AML-193 (cell line): ENCODE results near the gene MAGEB2.
"Not testable (repeated sequence)": the region's sequence is repeated elsewhere in the genome, so short reads cannot be mapped to it uniquely, and the experiment has no call there.

Experiments used
- DNase-seq, 2 experiments: peaks; one replicate each; lab custom pipeline; 2025; lab: John Stamatoyannopoulos, UW

MAGEB2 gene, protein sequence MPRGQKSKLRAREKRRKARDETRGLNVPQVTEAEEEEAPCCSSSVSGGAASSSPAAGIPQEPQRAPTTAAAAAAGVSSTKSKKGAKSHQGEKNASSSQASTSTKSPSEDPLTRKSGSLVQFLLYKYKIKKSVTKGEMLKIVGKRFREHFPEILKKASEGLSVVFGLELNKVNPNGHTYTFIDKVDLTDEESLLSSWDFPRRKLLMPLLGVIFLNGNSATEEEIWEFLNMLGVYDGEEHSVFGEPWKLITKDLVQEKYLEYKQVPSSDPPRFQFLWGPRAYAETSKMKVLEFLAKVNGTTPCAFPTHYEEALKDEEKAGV

DNA sequence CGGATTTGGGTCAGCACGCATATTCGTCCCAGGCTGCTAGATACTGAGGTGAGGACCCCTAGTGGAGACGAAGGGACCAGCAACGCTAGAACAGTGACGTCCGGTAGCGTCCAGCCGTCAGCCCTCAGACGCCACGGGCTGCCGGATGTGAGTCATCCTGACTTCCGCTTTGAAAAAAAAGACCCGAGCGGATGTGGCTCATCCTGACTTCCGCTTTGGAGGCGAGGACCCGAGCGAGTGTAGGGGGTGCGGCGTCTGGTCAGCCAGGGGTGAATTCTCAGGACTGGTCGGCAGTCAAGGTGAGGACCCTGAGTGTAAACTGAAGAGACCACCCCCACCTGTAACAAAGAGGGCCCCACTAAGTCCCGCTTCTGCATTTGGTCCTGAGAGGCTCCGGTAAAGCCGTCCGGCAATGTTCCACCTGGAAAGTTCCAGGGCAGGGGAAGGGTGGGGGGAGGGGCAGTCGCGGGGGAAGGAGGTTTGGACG is at the start of gene MAGEB2:
Gene MAGEB2 (plus strand): TSS at position 207 of the 487 bp plus-strand sequence. CDS start 3,018 bp downstream, outside the sequence.
- no peak for DNase-seq

DNA sequence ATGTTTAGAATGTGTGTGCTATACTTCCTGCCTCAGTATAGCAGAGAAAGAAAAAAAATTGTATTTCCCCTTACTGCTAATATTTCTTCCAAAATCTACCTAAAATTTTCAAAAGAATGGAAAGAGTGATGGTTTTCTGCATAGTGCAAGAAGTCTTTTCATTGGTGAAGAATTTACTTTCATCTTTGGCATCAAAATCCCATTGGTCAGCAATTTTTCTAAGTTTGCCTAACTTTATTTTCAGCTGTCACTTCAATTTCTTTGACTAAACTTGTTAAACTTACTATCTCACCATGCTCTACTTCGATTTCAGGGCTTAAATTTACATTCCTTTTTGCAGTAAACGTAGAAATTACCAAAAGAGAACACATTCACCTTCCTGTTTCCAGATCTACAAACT is 44.5 kb upstream of the MAGEB2 start:
- no peak for DNase-seq

DNA sequence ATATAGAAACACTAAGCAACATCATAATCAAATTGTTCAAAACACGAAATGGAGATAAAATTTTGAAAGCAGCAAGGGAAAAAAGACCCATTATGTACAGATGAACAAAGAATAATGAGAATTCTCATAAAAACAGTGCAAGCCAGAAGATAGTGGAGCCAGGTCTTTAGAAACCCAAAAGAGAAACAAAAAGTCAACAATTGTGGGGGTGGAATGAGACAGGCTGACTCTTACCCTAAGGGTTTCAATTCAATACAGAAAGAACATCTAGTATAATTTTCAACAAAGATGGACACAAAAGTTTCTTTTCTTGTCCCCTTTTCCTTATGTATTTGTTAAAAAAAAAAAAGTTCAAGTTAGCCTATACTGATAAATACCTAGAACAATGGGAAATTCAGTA is 34.0 kb upstream of the MAGEB2 start:
- DNase-seq, result no peak

DNA sequence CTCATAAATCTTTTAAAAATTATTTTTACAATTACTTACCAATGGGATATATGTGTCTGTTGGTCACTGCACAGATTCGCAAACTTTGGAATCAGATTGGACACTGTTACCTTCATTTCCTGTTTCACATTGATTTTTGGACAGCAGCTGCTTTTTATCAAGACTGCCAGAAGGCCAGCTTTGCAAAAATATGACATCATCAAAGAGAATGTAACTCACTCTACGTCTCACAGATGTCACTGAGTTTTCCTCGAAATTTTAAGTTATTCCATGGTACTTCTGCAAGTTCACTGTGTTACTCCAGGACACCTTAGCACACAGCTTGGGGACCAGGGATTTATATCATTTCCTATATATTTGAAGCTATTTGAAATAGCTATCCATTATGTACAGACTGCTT is 31.8 kb upstream of the MAGEB2 start:
- DNase-seq, result no peak

DNA sequence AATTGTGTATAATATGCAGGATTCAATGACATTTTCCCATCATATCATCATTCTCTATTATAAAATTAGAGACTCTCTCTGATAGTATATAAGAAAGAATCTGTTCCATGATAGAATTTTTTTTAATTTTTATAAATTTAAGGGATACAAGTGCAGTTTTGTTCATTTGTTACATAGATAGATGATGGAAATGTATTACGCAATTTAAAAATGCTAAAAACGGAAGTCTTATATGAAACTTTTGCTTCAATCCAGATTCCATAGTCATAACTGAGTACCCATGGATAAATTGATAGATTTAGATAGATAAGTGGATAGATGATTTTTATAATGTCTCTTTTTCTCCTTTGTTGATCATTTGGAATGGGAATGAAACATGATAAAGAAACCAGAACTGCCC is 24.9 kb upstream of the MAGEB2 start:
- no peak for DNase-seq

DNA sequence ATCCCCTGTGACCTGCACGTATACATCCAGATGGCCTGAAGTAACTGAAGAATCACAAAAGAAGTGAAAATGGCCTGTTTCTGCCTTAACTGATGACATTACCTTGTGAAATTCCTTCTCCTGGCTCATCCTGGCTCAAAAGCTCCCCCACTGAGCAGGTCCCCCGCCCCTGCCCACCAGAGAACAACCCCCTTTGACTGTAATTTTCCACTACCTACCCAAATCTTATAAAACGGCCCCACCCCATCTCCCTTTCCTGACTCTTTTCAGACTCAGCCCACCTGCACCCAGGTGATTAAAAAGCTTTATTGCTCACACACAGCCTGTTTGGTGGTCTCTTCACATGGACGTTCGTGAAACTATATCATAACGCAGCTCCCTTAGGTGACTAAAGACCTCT is 21.5 kb upstream of the MAGEB2 start:
- not testable (repeated sequence) for DNase-seq

DNA sequence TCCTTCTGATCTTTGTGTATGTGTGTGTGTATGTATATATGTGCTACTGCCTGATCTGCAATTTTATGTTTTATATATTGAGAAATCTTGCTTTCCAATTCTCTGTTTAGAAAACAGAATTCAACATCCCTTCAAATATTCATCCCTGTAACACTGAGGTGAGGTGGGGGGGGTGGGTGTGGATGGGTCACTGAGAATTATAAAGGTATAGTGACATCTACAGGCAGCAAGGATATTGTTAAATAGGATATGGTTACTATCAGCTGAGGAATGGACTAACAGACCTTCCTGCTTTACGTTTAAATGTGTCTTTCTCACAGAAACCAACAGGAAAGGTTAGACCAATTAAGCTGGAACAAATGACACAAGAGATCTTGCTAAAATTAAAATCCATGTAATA is 19.0 kb upstream of the MAGEB2 start:
- no peak for DNase-seq

DNA sequence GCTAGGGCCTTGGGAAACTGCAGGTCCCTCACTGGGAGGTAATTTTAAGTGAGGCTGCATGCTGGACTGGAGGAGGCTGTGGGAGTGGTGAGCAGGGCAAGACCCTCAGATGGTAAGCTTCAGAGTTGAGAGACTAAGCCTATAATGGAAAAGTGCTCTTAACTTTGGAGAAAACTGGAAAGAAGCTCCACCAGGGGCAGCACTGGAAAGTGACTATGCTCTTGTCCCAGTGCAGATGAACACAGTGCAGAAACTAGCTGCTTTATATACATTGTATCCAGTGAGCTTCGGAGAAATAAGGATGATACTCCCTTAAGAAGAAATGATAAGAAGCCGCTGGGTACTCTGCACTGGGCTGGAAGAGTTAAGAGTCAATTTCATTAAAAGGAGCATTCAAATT is 3.2 kb upstream of the MAGEB2 start:
- no peak for DNase-seq

DNA sequence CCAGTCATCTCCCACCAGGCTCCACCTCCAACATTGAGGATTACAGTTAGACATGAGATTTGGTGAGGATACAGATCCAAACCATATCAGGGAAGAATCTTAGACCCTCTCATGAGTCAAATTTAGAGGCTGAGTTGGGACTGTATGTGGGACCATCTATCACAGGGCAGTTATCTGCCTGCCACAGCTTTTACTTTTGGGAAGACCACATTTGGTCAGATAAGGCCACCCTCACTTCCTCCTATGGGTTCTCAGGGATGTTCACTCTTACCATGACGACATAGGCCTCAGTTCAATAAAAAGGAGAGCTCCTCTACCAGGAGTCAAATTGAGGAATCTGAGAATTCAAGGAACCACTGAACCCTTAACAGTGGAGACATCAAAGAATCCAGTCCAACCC is 2.1 kb downstream of the MAGEB2 start:
- DNase-seq, result no peak

DNA sequence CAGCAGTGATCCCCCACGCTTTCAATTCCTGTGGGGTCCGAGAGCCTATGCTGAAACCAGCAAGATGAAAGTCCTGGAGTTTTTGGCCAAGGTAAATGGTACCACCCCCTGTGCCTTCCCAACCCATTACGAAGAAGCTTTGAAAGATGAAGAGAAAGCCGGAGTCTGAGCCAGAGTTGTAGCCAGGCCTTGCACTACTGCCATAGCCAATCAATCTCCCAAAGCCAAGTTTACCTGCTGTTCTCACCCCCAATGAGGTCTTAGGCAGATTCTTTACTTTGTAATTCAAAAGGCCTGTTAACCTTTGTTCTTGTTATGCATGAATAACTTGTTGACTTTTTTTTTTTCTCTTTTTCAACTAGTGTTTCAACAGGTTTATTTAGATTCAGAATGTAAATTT is 4.0 kb downstream of the MAGEB2 start:
- no peak for DNase-seq

DNA sequence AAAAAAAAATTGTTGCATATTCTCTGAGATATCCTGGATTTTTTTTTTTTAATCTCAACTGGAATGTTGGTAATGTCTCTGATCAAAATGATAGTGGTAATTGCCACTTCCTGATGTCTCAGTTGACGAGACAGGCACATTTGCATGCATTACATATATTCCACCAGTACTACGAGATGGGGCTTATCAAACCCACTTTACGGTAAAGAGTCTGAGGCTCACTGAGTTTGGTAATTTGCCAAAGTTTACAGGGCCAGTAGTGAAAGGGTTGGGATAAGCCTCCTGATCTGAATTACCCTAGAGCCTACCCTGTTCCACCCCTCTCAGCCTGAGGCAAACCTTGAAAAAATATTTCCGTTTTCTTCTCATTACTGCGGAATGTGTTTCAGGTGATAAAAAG is 5.3 kb downstream of the MAGEB2 start:
- no peak for DNase-seq

DNA sequence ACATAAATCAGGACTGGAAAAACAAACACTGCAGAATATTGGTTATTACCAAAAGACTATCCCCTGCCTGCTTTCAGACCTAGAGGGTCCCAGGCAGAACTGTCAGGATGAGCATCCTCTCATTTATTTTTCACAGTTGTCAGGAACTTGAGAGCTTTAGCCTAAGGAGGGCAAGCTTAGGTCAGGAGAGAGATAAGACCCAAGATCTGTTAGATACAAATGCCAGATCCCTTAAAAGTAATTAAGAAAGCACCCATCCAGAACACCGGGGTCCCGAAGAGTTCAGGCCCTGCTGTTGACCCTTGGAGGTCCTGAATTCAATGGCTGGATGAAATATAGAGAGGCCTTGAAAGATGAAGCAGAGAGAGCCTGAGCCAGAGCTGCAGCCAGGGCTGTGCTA is 9.2 kb downstream of the MAGEB2 start:
- DNase-seq, result no peak

DNA sequence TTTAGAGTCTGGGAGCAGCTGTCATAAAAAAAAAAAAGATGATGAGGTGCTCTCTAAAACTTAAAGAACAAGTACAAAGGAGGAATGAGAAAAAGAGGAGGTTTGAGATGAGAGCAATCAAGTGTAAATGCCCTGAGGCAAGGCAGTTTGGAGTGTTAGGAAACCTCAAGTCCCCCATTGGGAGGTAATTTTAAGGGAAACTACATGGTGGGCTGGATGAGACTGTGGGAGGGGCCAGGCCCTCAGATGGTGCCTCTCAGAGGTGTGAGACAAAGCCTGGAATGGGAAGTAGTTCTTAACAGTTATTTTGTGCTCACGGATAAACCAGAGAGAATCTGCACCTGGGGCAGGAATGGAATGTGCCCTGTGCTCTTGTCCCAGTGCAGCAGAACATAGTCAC is 13.2 kb downstream of the MAGEB2 start:
- DNase-seq, result no peak

DNA sequence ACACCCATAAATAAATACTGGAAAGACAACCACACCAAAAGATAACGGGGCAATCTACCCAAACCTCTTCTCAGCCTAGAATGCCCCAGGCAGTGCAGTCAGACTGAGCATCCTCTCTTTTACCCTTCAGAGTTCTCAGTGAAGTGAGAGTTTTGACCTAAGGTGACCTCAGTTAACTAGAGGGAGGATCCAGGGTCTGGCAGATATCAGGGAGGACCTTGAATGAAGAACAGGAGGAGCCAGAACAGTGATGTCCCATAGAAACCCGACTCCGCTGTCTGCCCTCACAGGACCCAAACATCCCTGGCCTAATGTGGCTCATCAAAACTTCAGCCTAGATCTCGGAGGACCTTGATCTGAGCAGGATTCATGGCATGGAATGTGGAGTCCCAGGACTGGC is 15.0 kb downstream of the MAGEB2 start, which contains the start of gene MAGEB3:
Gene MAGEB3 (plus strand): TSS at position 263 of the 400 bp plus-strand sequence. CDS start 5,268 bp downstream, outside the sequence.
- no peak for DNase-seq

DNA sequence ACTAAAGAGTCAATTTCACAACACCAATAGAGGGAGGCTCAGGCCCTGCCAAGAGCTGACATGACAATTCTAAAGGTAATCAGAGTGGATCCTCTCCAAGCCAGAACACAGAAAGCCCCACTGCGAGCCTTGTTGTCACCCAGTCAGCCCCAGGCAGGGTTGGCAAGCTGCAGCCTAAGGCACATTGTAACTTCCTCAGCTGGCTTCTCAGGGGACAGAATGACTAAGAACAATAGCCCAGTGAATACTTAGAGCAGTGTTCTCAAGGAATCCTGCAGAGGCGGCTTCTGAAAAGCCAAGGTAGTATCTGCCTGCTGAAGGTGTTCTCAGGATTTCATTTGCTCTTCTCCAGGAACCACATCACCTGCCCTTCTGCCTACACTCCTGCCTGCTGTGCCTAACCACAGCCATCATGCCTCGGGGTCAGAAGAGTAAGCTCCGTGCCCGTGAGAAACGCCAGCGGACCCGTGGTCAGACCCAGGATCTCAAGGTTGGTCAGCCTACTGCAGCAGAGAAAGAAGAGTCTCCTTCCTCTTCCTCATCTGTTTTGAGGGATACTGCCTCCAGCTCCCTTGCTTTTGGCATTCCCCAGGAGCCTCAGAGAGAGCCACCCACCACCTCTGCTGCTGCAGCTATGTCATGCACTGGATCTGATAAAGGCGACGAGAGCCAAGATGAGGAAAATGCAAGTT is 26.5 kb downstream of the MAGEB2 start, which contains the start of gene MAGEB4:
Gene MAGEB4 (plus strand): TSS at position 277 of the 692 bp plus-strand sequence. CDS start 136 bp downstream, at position 413.
- no peak for DNase-seq

DNA sequence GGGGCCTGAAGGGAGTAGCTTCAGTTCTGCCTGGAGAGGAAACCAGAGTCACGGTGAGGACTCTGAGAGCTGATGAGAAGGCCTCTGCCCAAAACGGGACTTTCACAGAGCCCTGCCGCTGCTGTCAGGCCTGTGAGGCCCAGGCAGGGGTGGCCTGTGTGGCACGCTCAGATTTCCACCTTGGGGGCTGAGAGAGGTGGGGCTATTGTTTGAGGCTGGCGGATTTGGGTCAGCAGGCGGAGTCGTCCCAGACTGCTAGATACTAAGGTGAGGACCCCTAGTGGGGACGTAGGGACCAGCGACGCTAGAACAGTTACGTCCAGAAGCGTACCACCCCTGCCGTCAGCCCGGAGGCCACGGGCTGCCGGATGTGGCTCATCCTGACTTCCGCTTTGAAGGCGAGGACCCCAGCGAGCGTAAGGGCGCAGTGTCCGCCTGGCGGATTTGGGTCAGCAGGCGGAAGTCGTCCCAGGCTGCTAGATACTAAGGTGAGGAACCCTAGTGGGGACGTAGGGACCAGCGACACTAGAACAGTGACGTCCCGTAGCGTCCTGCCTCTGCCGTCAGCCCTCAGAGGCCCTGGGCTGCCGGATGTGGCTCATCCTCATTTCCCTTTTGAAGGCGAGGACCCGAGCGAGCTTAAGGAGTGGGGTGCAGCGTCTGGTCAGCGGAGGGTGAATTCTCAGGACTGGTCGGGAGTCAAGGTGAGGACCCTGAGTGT is 31.6 kb downstream of the MAGEB2 start, which contains the start of gene MAGEB1:
Gene MAGEB1 (plus strand): TSS at position 378 of the 721 bp plus-strand sequence. CDS start 3,348 bp downstream, outside the sequence.
- DNase-seq, result no peak

DNA sequence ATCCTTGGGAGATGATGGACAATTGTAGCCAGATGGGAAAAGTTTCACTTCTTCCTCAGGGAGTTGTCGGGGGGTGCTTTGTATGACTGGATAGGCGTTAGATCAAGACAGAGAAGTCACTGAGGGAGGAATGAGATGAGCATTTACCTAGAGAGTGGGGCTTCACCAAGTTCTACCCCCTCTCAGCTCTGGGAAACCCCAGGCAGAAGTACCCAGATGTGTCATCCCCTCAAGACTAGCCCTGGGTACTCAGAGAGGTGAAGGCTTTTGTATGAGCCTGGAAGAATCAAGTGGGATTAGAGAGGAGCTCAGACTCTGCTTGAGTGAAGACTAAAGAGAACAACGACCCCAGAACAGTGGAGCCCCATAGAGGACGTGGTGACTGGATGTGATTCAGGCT is 33.5 kb downstream of the MAGEB2 start:
- no peak for DNase-seq

DNA sequence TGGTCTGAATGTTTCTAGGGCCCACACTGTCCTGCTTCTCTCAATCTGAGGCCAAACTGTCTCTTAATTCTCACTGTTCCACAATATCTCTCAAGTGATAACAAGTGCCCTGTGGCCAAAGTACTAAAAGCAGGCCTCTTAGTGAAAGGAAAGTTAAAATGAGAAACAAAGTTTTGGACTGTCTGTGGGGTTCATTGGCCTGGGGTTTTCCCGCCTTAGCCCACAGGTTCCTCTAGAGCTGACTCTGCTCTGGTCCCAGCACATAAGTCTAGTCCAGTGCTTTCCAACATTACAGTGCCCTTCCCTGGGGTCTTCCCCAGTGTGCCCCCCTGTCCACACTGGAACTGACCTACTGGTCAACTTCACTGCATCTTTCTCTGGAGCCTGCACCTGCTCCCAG is 37.9 kb downstream of the MAGEB2 start:
- no peak for DNase-seq

DNA sequence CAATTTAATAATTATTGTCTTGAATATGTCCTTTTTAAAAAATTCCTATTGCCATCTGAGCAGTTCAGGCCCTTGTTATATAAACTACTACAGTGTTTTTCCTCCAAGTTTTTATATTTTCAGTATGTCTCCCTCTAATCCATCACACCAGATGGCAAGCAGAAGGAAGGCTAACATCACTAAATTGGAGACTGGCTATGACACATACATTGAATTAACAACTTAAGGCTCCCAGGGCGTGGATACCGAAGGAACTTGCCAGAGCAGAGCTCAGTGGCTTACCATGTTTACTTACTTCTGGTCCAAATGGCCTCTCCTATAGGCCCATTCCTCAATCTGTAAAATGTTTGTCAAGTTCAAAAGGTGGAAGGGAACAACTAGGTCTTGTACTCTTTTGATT is 44.6 kb downstream of the MAGEB2 start:
- no peak for DNase-seq

DNA sequence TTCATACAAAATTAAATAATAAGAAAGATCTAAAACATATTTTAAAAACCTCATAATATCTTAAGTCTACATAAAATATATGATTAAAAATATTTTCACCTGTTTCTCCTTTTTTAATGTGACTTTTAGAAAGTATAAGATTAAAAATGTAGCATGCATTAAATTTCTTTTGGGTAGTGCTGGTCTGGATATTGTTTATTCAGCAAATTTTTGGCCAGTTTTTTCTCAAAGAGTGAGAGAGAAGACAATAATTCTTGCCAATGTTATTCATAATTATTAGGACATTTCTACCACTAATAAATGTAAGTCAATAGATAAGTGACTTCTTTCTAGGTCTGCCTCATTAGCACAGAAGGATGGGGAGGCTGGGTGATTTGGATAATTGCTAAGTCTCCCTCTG is 45.6 kb downstream of the MAGEB2 start:
- DNase-seq, result no peak

DNA sequence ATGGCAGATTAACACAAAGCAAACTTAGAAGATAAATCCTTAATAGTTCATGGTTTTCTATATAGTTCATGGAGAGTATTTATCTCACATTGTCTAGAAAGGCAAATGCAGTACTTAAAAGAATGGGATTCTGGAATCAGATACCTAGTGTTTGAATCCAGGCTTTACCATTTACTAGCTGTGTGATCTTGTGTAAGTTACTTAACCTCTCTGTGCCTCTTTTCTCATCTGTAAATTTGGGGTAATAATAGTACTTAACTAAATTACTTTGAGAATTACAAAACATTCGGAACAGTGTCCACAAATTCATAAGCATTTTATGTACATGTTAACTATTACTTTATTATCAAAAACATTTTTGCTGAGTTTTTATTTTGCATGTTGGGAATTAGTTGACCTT is 47.4 kb downstream of the MAGEB2 start:
- no peak for DNase-seq
